ENCODE measurements around the gene DPP4. TPM values are rescaled to one million over a fixed set of nuclear protein-coding genes. Genes with fewer than 3 reads are reported as not detected.

Gene DPP4
- total and polyA plus RNA-seq, 4 donors = 7.2 to 51.6 (median 21.3) TPM

DNA sequence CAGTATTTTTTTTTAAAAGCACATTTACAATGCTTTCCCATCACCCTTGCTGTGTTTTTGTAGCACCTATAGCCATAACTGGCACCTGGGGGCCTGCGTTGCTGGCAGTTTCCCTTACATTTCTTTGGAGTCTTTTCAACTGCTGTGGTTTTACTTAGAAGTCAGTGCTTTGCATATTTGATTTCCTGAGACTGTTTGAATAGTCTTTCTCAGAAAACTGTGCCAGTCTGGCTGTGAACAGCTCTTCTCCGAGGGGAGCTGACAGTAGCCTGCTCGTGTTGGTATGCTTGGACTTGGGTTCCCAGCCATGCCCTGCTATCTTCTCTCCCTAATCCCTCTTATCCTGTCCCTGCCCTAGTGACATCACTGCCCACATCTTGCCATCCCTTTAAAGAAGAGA is 81.5 kb downstream of the DPP4 start:
- ATAC-seq (ENCODE audit: insufficient read depth, low FRiP score) (no peak), DNase-seq (no peak)
- Histone ChIP-seq H3K36me3 (ENCODE audit: control insufficient read depth in 4 of 4, insufficient read depth in 4 of 4, low read length in 4 of 4) (peaks cover 0 to 2% (median 0%) of the 10 kb centered on the region in 4 donors), H3K27me3 (ENCODE audit: control insufficient read depth in 3 of 3, insufficient read depth in 3 of 3, low read length in 2 of 3) (no peaks in the 10 kb centered on the region), H3K9me3 (ENCODE audit: control insufficient read depth in 4 of 4, insufficient read depth in 3 of 4, low read length in 3 of 4) (no peaks in the 10 kb centered on the region), H3K4me1 (ENCODE audit: control insufficient read depth in 5 of 5, insufficient read depth in 5 of 5, low read length in 5 of 5) (peaks cover 0 to 7% (median 0%) of the 10 kb centered on the region in 5 donors), H3K4me3 (no peak overlapping the region), H3K27ac (ENCODE audit: low read depth in 1 of 2, low read length in 1 of 2) (no peak overlapping the region), H3K9ac (ENCODE audit: insufficient read depth in 1 of 2, low read length in 2 of 2) (no peak overlapping the region)
- TF ChIP-seq, protein P1, sequence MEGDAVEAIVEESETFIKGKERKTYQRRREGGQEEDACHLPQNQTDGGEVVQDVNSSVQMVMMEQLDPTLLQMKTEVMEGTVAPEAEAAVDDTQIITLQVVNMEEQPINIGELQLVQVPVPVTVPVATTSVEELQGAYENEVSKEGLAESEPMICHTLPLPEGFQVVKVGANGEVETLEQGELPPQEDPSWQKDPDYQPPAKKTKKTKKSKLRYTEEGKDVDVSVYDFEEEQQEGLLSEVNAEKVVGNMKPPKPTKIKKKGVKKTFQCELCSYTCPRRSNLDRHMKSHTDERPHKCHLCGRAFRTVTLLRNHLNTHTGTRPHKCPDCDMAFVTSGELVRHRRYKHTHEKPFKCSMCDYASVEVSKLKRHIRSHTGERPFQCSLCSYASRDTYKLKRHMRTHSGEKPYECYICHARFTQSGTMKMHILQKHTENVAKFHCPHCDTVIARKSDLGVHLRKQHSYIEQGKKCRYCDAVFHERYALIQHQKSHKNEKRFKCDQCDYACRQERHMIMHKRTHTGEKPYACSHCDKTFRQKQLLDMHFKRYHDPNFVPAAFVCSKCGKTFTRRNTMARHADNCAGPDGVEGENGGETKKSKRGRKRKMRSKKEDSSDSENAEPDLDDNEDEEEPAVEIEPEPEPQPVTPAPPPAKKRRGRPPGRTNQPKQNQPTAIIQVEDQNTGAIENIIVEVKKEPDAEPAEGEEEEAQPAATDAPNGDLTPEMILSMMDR (IDR thresholded peaks at IDR 0.05; ENCODE audit: control extremely low read depth, extremely low read depth) = no peak
- WGBS, 2 donors = 12 to 37% methylated on average over 3 of the region's 3 CpGs

DNA sequence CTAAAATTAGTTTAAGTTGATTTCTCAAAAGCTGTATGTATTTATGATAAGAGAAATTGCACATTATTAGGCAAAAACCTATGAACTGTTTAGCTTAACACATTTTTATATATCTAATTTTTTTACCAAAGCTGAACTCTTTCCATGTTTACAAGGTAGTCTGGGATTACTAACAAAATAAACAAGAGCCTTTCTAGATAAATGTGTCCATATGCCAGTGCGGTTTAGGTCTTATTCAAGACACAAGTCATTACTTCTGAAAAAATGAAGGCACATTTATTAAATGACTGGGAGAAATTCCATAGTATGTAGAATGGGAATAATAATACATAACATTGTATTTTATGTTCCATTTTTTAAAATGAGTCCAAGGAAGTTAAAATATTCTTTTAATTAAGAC is 82.0 kb downstream of the DPP4 start:
- DNase-seq (no peak), ATAC-seq (ENCODE audit: insufficient read depth, low FRiP score) (no peak)
- WGBS, 2 donors = 89 to 95% methylated on average over 1 of the region's 1 CpG
- Histone ChIP-seq H3K27ac (ENCODE audit: low read depth in 1 of 2, low read length in 1 of 2) (no peak overlapping the region), H3K4me1 (ENCODE audit: control insufficient read depth in 5 of 5, insufficient read depth in 5 of 5, low read length in 5 of 5) (peaks cover 0 to 7% (median 0%) of the 10 kb centered on the region in 5 donors), H3K9ac (ENCODE audit: insufficient read depth in 1 of 2, low read length in 2 of 2) (no peak overlapping the region), H3K4me3 (no peak overlapping the region), H3K9me3 (ENCODE audit: control insufficient read depth in 4 of 4, insufficient read depth in 3 of 4, low read length in 3 of 4) (no peaks in the 10 kb centered on the region), H3K27me3 (ENCODE audit: control insufficient read depth in 3 of 3, insufficient read depth in 3 of 3, low read length in 2 of 3) (no peaks in the 10 kb centered on the region), H3K36me3 (ENCODE audit: control insufficient read depth in 4 of 4, insufficient read depth in 4 of 4, low read length in 4 of 4) (peaks cover 0 to 2% (median 0%) of the 10 kb centered on the region in 4 donors)
- TF ChIP-seq, protein P1 (IDR thresholded peaks at IDR 0.05; ENCODE audit: control extremely low read depth, extremely low read depth) = no peak

DNA sequence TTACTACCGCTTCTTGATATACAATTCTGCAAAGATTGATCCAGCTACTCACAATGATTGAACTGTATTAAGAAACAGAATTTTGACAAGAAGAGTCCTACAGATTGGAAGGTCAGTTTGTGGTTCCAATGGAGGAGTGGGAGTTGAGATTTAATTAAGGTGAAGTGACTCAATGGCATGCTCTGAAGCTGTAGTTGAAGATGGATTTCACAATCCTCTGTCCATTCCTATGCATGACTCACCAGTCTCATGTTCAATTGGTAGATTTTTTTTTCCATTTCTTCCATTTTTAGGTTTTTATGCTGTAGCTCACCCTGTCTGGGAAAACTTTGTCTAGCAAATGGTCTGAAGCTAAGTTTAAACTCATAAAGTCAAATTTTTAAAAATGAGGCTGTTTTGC is 83.3 kb downstream of the DPP4 start:
- TF ChIP-seq, protein P1 (IDR thresholded peaks at IDR 0.05; ENCODE audit: control extremely low read depth, extremely low read depth) = no peak
- Histone ChIP-seq H3K27me3 (ENCODE audit: control insufficient read depth in 3 of 3, insufficient read depth in 3 of 3, low read length in 2 of 3) (no peaks in the 10 kb centered on the region), H3K4me3 (no peak overlapping the region), H3K9me3 (ENCODE audit: control insufficient read depth in 4 of 4, insufficient read depth in 3 of 4, low read length in 3 of 4) (no peaks in the 10 kb centered on the region), H3K36me3 (ENCODE audit: control insufficient read depth in 4 of 4, insufficient read depth in 4 of 4, low read length in 4 of 4) (peaks cover 0 to 2% (median 0%) of the 10 kb centered on the region in 4 donors), H3K4me1 (ENCODE audit: control insufficient read depth in 5 of 5, insufficient read depth in 5 of 5, low read length in 5 of 5) (peaks cover 0 to 4% (median 0%) of the 10 kb centered on the region in 5 donors), H3K27ac (ENCODE audit: low read depth in 1 of 2, low read length in 1 of 2) (no peak overlapping the region), H3K9ac (ENCODE audit: insufficient read depth in 1 of 2, low read length in 2 of 2) (no peak overlapping the region)
- 96 to 98% methylated on average over 1 of the region's 1 CpG for WGBS, 2 donors
- ATAC-seq (ENCODE audit: insufficient read depth, low FRiP score) (no peak), DNase-seq (no peak)

DNA sequence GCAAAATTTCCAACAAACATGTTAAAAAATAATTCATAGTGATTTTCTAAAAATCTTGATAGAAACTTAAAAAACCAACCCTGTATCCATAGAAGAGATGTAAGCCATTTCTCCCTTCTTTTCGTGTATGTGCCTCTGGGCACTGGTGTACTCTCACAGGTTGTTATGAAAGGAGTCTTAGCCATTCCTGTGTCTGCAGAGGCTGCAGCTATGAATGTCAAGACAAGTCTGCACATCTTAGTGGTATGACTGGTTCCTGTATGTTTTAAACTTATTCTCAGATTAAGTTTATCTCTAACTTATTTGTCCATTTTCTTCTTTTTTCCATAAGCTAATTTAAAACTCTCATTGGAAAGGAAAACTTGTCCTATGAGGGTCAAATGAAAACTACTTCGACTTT is 84.0 kb downstream of the DPP4 start:
- Histone ChIP-seq H3K9ac (ENCODE audit: insufficient read depth in 1 of 2, low read length in 2 of 2) (no peak overlapping the region), H3K4me1 (ENCODE audit: control insufficient read depth in 5 of 5, insufficient read depth in 5 of 5, low read length in 5 of 5) (no peaks in the 10 kb centered on the region), H3K27ac (ENCODE audit: low read depth in 1 of 2, low read length in 1 of 2) (no peak overlapping the region), H3K4me3 (no peak overlapping the region), H3K36me3 (ENCODE audit: control insufficient read depth in 4 of 4, insufficient read depth in 4 of 4, low read length in 4 of 4) (peaks cover 0 to 2% (median 0%) of the 10 kb centered on the region in 4 donors), H3K27me3 (ENCODE audit: control insufficient read depth in 3 of 3, insufficient read depth in 3 of 3, low read length in 2 of 3) (no peaks in the 10 kb centered on the region), H3K9me3 (ENCODE audit: control insufficient read depth in 4 of 4, insufficient read depth in 3 of 4, low read length in 3 of 4) (no peaks in the 10 kb centered on the region)
- DNase-seq (no peak), ATAC-seq (ENCODE audit: insufficient read depth, low FRiP score) (no peak)
- 86 to 94% methylated on average over 2 of the region's 2 CpGs for WGBS, 2 donors
- TF ChIP-seq, protein P1 (IDR thresholded peaks at IDR 0.05; ENCODE audit: control extremely low read depth, extremely low read depth) = no peak

Measured in lung (tissue), 12 donors.